GM21447 (cell line): ENCODE data around the gene CASP6.
A peak's percentile ranks its signal among the peaks of the same experiment; 100 is the strongest.

ENCODE experiments used
- ATAC-seq: cut with Tn5 transposase; IDR thresholded peaks from one replicate; pipeline ENCODE4 v1.9.1; 2021; ENCODE audit not compliant: unreplicated experiment

Gene CASP6

DNA sequence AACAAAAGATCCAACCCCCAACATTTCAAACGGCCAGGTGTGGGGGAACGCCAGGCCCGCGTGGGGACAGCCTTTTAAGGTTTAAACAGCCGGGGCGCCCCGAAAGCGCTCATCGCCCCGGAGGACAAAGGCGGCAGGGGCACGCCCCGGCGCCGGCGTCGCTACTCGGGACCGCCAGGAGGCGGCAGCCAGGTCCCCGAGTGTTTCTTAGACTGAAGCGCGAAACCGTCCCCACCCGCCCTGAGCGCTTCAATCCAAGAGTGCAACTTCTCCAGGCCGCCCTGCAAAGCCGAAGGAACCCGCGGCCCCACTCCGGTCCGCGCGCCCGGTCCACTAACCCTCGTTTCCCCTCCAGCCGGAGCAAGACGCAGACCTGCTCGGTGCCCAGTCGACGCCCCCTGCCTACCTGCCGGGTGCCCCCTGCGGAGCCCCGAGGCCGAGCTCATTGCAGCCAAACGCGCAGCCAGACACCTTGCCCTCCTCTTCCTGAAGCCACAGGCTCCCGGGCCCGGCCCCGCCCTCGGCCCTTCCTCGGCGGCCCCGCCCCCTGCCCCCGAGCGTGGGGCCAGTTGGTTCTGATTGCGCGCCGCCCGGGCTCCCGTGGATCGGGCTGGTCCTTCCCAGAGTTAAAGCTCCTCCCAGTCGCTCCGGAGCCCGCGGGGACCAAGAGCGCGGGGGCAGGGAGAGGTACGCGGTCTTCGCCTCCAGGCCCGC lies at the start of gene CASP6:
TSS of gene CASP6 (minus strand) at position 496 of the 714 bp plus-strand sequence. CDS start at position 446, 50 bp downstream.
- peak; percentile 70 for ATAC-seq

DNA sequence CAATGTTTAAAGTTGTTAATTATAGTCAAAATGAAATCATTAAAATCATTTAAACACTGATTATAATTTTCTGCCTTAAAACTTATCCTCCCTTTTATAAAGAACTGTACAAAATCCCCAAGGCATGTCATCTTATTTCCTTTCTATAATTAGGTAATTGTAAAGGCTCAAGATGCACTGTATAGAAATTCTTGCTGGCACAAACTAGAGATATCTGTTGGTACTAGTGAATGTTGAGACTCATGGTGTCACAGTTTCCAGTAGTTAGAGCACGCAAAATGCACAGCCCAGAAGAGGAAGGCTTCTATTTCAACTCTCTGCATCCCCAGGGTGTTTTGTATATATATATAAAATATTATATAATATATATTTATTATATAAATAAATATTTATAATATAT lies 49.3 kb upstream of the CASP6 start:
- ATAC-seq = no peak

DNA sequence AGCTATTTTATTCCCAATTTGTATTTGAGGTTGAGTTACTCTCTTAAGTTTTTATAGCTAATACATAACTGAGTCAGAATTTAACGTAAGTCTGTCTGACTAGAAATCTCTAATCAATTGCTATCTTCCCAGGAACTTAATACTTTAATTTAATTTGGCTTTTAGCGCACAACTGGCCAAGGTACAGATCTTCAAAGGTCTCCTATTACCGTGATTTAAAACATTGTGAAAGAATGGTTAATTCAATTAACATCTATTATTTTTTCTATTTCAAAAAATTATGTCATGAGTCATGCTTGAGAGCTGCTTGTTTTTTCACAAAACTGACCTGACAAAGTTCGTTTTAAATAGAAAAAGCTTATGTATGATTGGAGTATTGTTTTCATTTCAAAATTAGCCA lies 48.6 kb upstream of the CASP6 start:
- ATAC-seq = no peak

DNA sequence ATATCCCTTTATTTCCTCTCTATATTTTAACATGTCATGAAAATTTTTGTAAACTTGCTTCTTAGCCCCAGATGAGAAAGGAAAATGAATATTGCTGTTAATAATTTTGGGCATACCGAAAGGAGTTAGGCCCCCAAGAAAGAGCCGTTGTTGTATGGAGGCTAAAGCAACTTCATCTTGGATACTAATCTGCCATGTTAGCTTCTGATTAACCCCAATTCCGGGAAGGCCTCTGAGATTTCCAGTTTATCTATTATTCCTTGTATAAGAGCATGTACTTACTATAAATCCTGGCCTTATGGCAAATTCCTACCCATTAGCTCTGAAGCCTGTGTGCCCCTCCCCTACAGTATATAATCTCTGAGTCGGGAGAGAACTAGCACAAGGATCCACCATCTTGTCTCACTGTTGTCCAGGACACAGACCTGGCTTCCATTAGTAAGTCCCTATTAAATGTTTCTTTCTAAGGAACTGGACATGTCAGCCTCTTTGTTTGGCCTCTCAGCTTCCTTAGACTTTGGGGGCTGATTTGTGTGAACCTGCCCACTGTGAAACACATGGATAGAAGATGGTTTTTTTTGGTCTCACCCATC lies 47.5 kb upstream of the CASP6 start:
- no peak for ATAC-seq

DNA sequence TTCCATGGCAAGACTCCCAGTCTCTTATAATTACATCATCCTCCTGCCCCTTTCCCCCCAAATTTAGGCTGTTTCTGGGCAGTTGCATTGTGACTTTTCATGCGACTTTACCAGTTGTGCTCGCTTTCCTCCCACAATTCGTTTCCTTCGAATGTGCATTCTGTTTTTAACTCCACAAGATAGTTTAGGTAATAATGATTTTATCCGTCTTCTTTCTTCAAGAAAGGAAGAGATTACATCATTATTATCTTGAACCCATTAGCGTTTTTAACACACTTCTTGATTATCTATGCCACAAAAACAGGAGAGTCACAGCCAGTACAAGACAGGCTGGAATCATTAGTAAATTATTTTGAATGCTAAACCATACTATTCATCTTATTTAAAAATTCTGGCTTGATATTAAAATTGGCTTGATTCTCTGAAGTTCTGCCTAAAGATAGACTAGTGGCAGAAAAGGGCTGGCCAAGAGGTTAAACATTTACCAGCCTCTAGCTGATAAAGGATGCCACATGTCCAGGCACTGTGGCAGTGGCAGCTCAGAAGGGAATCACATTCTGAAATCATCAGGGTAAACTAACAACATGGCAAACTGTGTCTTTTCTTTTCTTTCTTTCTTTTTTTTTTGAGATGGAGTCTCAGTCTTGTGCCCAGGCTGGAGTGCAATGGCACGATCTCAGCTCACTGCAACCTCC lies 46.3 kb upstream of the CASP6 start:
- no peak for ATAC-seq

DNA sequence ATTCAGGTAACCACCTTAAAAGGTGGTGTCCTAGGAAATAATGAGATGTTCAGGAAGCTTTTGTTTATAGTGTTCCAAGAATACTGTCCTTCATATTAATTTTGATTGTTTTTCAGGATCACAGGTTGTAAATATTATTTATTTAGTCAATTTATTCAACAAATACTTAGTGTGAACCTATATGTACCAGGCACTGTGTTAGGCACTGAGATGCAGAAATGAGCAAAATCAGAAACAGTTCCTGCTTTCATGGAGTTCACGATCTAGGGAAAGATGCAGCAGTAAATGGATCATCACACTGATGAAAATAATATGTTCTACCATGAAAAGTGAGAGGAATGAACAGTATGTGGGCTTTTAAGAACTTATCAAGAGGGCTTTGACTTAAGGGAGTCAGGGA lies 44.9 kb upstream of the CASP6 start:
- no peak for ATAC-seq

DNA sequence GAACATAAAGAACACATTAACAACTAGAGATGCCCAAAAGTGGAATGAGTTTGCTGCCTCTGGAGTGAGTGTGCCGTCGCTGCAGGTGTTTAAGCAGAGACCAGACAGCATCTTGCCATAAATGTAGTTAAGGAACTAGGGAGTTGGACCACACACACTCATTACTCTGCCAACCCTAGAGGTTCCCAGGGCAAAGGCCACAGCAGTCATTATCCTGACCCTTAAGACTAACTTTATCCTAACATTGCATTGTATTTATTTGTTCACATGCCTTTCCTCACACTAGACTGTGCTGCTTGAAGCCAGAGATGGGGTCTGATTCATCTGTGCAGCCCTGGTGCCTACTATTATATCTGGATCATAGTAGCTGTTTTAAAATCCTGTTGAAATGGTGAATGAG lies 43.5 kb upstream of the CASP6 start:
- no peak for ATAC-seq

DNA sequence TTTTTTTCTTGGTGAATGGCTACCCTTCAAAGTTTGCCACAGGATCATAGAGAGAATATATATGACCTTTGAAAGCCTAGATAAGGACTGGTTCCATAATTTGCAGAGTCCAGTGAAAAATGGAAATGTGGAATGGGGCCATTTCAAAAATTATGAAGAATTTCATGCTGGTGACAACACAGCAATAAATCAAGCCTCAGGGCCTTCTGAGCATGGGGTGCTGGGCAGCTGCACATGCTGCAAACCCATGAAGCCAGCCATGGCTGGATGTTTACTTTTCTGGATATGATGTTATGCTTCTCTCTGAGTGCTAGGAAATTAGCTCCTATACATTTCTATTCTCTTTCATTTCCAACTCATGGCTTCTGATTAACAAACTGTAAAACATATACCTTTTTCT lies 42.6 kb upstream of the CASP6 start:
- no peak for ATAC-seq

DNA sequence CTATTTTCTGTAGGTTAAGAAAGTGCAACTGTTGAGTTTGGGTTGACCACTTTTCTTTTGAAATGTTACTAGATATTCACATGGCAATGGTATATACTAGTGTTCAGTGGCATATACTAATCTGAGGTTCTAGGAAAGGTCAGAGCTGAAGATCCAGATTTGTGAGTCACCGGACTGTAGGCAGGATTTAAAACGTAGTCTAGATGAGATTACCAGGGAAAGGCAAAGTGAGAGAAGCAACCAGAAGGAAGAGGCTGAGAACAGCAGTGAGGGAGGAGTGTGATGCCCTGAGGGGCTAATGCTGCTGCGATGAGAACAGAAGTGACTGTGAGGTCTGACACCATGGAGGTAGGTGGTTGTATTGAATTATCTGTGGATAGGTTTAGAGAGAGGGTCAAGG lies 36.3 kb upstream of the CASP6 start:
- ATAC-seq = no peak

DNA sequence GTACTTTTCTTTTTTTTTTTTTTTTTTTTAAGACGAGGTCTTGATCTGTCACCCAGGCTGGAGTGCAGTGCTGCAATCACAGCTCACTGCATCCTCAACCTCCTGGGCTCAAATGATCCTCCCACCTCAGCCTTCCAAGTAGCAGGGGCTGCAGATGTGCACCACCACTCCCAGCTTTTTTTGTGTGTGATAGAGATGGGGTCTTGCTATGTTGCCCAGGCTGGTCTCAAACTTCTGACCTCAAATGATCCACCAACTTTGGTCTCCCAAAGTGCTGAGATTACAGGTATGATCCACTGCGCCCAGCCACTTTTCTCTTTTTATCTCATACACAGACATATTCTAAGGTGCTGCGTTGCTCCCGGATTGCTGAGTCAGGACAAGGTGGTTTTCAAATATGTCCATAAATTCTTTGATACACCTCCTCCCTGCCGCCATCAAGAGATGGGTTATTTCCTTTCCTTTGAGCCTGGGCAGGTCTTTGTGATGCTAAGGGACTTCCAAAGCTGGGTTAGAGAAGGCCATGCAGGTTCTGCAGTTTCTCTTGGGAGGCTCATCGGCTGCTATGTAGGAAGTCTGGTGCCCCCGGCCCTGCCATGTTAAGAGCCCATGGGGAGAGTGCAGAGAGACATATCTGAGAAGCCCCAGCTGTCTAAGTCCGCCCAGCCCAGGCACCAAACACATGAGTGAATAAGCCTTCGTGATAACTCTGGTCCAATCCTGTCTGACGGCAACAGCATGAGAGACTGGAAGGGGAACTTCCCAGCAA lies 35.0 kb upstream of the CASP6 start:
- no peak for ATAC-seq

DNA sequence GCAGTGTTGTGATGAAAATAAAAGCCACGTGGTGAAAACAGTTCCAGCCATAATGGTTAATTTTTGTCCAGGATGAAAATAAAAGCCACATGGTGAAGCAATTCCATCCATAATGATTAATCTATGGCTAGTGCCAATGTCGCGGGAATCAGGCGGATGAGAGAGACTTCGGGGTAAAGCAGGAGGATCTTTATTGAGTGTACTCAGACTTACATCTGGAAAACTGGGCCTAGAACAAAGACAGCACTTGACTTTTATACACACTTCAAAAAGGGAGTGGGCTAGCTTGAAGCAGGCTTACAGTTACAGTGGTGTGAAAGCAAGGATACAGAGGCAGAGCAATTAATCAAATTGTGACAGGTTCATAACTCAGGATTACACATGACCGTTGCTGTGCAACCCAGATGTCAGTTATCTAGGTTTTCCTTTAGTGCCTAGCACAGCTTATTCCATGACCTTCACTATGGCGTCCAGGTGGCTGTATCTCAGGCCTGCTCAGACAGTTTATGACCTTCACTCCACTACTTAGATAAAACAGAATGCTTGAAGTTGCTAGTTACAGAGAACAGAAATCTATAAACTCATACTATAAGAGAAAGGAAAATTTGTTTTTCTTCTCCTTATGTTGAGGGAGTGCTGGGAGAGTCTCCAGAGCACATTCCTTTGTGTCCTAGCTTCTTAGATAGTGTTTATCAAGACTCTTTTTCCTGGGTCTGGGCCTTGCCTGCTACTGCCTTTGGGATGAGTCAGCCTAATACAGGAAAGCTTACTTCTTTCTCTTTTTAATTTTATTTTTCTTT lies 32.5 kb upstream of the CASP6 start:
- no peak for ATAC-seq

DNA sequence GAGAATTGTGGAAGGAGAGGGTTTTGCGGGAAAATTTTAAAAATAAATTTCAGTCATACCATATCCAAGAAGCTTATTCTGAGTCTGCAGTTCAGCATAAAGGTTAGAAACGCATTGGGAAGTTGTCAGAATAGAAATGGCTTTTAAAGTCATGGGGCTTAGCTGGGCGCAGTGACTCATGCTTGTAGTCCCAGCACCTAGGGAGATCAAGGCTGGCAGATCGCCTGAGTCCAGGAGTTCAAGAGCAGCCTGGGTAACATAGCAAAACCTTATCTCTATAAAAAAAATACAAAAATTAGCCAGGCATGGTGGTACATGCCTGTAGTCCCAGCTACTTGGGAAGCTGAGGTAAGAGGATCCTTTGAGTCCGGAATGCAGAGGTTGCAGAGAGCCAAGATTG lies 30.5 kb upstream of the CASP6 start:
- no peak for ATAC-seq

DNA sequence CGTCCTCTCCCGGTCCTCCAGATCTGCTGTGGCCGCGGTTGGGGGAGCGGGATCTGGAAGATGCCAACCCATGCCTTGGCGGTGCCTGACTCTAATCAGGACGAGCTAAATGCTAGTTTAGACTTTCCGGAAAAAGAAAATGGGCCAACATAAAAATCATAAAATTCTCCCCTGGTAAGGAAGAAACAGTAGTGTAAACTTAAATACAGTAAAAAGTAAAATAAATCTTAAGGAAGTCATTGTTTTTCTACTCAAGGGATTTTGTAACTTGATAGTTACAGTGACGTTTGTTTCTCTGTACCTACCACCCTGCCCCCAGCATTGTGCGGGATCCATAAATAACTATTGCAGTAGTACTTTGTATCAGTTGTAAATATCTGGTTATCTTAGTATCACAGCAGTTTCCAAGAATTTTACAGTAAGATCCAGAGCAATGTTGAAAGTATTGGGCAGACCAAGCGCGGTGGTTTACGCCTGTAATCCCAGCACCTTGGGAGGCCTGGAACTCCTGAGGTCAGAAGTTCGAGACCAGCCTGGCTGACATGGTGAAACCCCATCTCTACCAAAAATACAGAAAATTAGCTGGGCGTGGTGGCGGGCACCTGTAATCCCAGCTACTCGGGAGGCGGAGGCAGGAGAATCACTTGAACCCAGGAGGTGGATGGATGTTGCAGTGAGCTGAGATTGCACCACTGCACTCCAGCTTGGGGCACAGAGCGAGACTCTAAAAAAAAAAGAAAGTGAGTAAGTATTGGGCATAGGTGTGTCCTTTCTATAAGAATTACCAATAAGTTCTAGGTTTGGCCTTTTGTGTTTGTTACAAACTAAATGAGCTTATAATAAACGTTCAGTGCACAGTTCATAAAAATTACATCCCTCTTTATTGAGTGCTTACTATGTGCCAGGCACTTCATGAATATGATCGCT lies 27.6 kb upstream of the CASP6 start:
- ATAC-seq = no peak

DNA sequence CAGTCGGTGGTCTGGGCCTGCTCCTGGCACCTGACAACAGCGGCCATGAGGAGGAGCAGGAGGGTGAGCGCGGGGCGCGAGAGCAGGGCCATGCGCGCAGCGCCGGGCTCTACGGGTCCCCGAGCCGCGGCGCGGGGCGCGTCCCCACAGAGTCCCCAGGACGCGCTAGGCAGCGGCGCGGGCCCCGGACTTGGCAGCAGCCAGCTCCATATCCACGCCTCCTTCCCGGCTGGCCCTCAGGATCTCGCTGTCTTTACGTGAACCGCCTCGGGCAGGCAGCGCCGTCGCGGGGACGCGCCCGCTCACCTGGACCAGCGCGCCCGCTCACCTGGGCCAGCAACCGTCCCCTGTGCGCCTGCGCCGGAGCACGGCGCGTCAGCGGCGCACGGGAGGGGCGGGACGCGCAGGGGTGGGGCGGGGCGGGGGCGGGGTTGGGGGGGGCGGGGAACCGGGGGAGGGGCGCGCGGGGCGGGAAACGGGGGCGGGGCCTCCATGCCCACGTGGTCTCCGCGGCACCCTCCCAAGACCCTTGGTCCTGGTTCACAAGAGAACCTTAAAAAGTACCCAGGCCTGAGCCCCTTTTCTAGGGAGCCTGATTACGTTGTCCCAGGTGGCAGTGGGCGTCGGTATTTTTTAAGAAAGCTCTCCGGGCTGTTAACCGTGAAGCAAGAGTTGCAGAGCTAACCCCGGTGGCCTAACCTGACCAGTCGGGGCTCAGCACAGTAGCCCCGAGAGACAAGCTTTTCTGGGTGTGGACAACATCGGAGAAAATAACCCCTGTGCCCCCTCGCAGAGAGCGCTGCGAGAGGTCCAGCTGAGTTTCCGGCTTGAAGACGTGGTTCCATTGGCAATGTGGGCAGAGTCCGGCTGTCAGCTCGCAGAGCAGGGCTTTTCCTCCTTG lies 26.7 kb upstream of the CASP6 start, which contains the start of gene PLA2G12A:
TSS of gene PLA2G12A (minus strand) at position 353 of the 901 bp plus-strand sequence. CDS start at position 92, 261 bp downstream.
- peak; percentile 75 for ATAC-seq

DNA sequence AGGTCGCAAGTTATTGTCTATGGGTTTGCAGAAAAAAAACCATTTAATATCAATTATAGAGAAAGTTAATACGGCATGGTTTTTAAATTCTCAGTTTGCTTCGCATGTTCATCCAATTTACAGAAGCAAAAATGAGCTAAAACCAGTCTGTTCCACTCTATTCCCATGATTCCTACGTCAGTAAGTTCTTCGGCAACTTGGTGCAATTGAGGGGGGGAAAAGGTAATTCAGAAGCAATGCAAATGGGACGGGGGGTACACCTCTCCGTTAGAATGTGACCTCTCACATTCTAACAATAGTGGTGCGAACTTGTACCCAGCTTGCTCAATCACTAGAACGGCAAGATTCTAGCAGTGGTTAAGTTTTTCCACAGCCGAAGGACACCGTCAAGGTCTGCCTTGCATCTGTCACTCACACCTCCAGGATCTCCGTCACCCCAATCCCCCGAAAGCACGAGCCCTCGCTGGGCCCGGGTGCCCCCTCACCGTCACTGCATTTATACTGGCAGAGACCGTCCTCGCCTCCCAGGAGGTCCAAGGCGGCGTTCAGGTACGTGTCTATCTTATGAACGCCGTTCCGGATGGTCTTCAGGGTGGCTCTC lies 26.0 kb upstream of the CASP6 start:
- ATAC-seq = no peak

DNA sequence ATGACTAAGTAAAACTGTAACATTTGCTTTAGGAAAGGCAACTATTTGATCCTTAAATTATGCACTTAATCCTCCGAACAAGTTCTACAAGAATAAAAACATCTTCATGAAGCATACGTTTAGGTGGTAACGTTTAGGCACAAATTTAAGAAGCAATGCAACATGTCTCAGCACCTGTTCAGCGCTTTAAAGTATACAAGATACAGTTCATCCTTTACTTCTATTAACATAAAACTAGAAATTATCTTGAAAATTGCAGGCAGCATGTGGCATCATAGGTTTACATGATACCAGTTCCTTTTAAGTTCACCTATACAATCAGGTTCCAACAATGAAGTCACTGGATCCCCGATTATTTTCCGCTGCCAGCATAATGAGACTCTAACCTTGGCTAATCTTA lies 25.1 kb upstream of the CASP6 start:
- no peak for ATAC-seq

DNA sequence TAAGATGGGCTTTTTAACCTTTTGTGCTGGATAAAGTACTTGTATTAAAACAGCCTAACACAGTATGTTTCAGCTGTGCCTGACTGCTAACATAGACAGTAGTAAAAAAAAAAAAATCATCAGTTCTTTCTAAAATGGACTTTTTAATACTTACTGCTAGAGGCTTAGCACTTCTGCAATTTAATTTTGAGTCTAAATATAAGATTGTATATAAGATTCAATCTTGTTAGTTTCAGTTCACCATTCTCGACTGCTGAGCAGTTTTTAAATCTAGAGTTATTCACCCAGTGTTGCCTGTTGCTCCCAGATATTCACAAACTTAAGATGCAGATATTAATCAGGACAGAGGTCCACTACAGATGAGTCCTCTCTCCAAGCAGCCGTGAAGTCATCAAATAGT lies 19.9 kb upstream of the CASP6 start:
- ATAC-seq = no peak

DNA sequence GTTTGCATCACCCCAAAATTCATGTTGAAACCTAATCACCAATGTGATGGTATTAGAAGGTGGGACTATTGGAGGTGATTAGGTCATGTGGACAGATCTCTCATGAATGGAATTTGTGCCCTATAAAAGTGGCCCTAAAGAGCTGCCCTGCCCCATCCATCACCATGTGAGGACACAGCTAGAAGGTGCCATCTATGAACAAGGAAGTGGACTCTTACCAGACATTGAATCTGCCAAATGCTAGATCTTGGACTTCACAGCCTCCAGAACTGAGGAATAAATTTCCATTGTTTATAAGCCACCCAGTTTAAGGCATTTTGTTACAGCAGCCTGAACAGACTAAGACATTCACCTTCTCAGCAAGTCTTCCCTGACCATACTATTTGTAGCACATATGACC lies 19.1 kb upstream of the CASP6 start:
- ATAC-seq = no peak
